Measurements from ENCODE around the gene ATP13A2. TPM values are rescaled to one million over a fixed set of nuclear protein-coding genes. Genes with fewer than 3 reads are reported as not detected.
"Not testable (repeated sequence)": the region's sequence is repeated elsewhere in the genome, so short reads cannot be mapped to it uniquely, and the experiment has no call there.

ATP13A2 gene
- total RNA-seq, 3 donors from 2014 or later = 48.0 to 55.1 (median 48.3) TPM

DNA sequence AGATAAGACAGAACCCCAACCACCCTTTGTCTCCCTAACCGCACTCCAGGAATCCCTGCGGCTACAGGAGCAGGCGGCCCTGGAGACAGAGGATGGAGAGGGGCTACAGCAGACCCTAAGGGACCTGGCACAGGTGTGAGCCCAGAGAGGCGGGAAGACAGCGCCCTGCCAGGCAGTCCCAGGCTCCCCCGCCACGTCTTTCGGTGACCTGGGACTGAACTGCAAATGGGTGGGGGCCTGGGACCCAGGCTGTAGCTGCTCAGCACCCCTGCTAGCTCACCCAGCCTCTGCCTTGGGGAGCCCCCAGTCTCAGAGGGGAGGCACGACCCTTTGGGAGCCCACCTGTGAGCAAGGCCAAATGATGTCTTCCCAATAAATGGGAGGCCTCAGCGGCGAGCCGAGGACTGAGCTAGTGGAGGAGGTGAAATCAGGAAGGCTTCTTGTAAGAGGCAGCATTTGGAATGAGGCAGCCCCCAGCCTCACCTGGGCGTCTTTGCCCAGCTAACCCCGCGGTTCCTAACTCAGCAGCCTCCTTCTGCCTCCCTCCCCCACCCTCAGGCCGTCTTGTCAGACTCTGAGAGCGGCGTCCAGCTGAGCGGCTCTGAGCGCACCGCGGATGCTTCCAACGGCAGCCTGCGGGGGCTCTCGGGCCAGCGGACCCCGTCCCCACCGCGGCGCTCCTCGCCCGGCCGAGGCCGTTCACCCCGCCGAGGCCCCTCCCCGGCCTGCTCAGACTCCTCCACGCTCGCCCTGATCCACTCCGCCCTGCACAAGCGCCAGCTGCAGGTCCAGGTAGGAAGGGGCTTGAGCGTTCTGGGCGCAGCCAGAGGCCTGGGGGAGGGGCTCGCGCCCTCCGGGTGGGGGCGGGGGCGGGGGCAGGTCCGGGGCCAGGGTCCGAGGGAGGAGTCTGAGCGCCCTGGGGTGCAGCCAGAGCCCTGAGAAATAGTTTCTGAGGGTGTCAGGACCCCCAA is 73.1 kb downstream of the ATP13A2 start:
- H3K4me3 Mint-ChIP-seq = no peak overlapping the region
- ATAC-seq (no peak), DNase-seq (no peak)
- H3K4me1 Mint-ChIP-seq (ENCODE audit: low read depth) = no peaks in the 10 kb centered on the region
- no peaks in the 10 kb centered on the region for H3K9me3 Mint-ChIP-seq
- H3K36me3 Mint-ChIP-seq (ENCODE audit: insufficient read depth) = peaks cover 10% of the 10 kb centered on the region
- no peaks in the 10 kb centered on the region for H3K27me3 Mint-ChIP-seq (ENCODE audit: low read depth)

DNA sequence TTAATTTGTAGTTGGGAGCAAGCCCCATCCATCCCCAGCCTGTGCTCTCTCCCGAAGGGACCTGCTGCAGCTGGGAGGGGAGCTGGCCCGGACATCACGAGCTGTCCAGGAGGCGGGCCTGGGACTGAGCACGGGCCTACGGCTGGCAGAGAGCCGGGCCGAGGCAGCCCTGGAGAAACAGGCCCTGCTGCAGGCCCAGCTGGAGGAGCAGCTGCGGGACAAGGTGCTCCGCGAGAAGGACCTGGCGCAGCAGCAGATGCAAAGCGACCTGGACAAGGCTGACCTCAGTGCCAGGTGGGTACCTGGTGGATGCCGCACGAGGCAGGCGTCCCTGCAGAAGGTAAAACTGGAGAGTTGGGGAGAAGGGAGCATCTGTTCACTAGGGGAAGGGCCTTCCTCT is 75.1 kb downstream of the ATP13A2 start:
- H3K4me1 Mint-ChIP-seq (ENCODE audit: low read depth); ATAC-seq; H3K36me3 Mint-ChIP-seq (ENCODE audit: insufficient read depth); H3K27me3 Mint-ChIP-seq (ENCODE audit: low read depth); H3K4me3 Mint-ChIP-seq; H3K9me3 Mint-ChIP-seq; DNase-seq: not testable (repeated sequence)

Other genes with a start within 250 kb of the ATP13A2 start
- 1,000 to 10,000 TPM; 1,321 to 1,622 (median 1,616) TPM for gene RNU1-2, start 115.9 kb downstream of the ATP13A2 start, total RNA-seq
- 10 to 100 TPM; 20.0 to 24.7 (median 20.3) TPM for gene CROCC, start 90.0 kb downstream of the ATP13A2 start, total RNA-seq
- gene MFAP2, start 31.3 kb downstream of the ATP13A2 start, total RNA-seq = under 1 TPM in 1 of 3 donors, not detected in 2; 0.26 TPM
- 100 to 1,000 TPM; 159 to 179 (median 176) TPM for gene SDHB, start 42.1 kb upstream of the ATP13A2 start, total RNA-seq
- under 1 TPM; 0.08 to 0.14 (median 0.13) TPM for gene PADI2, start 107.5 kb upstream of the ATP13A2 start, total RNA-seq
- not detected for gene PADI1, start 193.2 kb upstream of the ATP13A2 start, total RNA-seq
- gene PADI3, start 237.2 kb upstream of the ATP13A2 start, total RNA-seq = not detected

All from activated T-cell treated with anti-CD3 and anti-CD28 coated beads, Interleukin-2, amount 50 U/mL, for 4 hours (primary cell).